NCI-H2171 (cell line): Measurements from ENCODE around the gene C6orf15.

Source experiments
- DNase-seq: peaks from one replicate; lab custom pipeline; 2025; lab: John Stamatoyannopoulos, UW

Gene C6orf15

GRCh38 chr6:31112478-31112877, at the start of gene C6orf15:
Gene C6orf15 (minus strand): TSS chr6:31112575. CDS start chr6:31112555, 20 bp downstream.
- DNase-seq = no peak

GRCh38 chr6:31161216-31162126, 49.1 kb upstream of the C6orf15 start:
- no peak for DNase-seq

GRCh38 chr6:31158863-31159855, 46.8 kb upstream of the C6orf15 start:
- no peak for DNase-seq

- DNase-seq = peak; percentile 98
Observed at GRCh38 chr6:31158140-31158862, 45.9 kb upstream of the C6orf15 start, which contains the start of gene TCF19. Gene TCF19 (plus strand): TSS chr6:31158589. CDS start chr6:31159470, 881 bp downstream.

- no peak for DNase-seq
Observed at GRCh38 chr6:31157513-31158139, 45.3 kb upstream of the C6orf15 start, which contains the start of gene CCHCR1. Gene CCHCR1 (minus strand): TSS chr6:31157802. CDS start chr6:31157600, 202 bp downstream.

GRCh38 chr6:31156641-31157040, 44.3 kb upstream of the C6orf15 start:
- DNase-seq = no peak

DNA sequence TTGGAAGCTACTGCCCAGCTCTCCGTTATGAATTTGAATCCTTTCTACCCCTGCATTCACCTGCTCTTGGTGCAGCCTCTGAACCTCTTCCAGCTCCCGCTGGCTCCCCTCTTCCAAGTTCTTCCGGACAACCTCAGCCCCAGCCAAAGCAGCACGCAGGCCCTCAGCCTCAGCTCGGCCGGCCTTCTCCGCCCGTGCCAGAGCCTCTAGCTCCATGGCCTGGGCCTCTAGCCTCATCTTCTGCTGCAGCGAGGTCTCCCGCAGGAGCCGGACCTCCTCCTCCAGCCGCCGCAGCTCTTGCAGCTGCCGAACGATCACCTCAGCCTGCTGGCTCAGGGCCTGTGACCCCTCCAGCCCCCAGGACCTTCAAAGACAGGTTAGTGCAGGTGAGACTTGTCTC, 42.1 kb upstream of the C6orf15 start:
- DNase-seq = no peak

DNA sequence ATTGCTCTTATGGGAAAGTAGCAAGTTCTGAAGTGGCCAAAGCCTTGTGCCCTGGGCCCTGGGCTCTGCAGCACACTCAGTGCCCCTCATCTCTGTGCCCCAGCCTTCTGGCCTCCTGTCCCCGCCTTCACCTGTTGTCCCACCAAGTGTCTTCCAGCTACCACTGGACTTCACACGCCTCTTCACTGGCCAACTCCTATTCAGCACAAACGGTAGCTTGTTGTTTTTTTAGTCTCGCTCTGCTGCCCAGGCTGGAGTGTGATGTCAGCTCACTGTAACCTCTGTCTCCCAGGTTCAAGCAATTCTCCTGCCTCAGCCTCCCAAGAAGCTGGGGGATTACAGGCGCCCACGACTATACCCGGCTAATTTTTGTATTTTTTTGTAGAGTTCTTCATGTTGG, 40.4 kb upstream of the C6orf15 start:
- DNase-seq = no peak

DNA sequence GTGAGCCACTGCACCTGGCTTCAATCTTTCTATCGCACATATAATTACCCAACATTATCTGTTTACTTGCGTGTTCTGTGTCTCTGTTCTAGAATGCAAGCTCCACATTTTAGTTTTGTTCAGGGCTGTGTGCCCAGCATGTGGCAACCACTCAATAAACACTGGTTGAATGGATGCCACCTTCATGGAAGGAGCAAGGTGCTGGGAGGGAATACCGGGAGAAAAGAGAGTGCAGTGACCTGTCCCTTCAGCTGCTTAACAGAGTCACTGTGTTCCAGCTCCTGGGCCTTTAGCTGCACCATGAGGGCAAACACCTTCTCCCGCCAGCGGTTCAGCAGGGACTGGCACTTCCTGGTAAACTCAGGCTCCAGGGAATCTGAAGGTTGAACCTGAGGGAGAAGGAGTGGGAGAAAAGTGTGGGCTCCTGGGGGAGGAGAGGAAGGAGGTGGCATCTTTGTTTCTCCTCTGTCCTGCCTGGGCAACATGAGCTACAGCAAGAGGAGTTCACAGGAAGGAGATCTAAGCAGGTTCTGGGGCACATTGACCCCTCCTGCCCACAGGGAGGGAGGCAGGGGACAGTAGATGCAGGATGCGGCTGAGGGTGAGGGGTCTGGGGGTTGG, 37.6 kb upstream of the C6orf15 start:
- DNase-seq = no peak

GRCh38 chr6:31145386-31145785, 33.0 kb upstream of the C6orf15 start:
- DNase-seq = no peak

DNA sequence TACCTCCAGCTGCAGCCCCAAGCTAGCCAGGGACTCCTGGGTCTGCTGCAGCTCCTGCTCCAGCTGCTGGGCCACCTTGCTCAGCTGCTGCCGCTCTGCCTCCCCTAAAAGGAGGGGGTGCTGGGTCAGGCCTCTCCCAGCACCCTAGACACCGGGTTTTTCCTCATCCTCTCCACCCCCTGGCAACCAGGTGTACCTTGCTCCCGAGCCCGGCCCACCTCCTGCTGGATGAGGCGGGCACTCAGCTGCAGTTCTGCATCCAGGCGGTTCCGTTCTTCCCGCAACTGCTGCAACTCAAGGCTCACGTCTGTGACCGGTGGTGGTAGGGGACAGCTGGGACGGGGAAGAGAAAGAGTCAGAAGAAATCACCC, 32.6 kb upstream of the C6orf15 start:
- no peak for DNase-seq

- no peak for DNase-seq
Observed at GRCh38 chr6:31144296-31144969, 32.1 kb upstream of the C6orf15 start.

DNA sequence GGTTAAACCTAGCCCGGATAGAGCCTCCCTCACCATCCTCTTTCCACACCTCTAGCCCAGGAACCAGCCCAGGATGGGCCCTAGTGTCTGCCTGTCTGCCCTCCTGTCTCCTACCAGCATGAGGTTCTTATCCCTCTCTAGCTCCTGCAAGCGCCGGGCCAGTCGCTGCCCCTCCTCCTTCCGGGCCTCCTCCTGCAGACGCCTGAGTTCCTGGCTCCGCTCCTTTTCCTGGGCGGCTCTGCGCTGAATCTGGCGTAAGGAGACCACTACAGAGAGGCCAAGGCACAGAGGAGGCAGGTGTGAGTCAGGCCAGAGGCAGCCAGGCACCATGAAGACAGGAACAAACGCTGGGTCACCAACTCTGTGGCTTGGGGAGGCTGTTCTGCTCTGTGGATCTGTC, 30.8 kb upstream of the C6orf15 start:
- DNase-seq = no peak

DNA sequence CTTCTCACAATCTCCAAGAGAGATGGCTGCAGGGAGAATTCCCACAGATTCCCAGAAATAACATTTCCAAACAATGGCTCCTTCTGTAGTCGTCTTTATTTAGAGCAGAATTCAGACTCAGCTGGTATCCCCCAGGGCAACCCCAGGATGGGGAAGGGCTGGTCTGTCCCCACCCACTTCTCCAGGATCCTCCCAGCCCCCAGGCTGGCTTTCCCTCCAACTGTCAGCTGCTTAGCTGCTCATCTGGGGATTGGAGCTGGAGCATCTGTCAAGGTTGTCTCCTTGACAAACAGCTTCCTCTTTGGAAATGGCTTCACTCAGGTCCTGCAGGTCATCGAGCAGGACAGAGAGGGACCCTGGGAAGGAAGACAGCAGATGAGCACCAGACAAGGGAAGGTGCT, 30.0 kb upstream of the C6orf15 start:
- peak; percentile 8 for DNase-seq

GRCh38 chr6:31140643-31141042, 28.3 kb upstream of the C6orf15 start:
- DNase-seq = no peak

DNA sequence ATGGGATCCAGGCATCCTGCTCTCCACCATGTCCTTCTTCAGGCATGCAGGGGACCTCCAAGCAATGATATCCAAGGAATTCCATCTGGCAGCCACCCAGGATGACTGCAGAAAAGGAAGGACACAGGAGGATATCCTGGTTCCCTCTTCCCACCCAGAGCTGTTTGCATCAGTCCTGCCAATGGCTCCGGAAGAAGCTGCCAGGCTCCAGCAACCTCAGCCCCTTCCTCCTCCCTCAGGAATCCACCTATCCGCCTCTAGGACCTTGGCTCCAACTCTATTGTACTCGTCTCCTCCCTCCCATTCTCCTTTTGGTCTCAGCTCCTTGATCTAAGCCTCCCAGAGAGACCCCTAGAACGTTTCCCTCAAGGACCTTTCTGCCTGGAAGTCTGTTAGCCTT, 27.2 kb upstream of the C6orf15 start:
- no peak for DNase-seq

DNA sequence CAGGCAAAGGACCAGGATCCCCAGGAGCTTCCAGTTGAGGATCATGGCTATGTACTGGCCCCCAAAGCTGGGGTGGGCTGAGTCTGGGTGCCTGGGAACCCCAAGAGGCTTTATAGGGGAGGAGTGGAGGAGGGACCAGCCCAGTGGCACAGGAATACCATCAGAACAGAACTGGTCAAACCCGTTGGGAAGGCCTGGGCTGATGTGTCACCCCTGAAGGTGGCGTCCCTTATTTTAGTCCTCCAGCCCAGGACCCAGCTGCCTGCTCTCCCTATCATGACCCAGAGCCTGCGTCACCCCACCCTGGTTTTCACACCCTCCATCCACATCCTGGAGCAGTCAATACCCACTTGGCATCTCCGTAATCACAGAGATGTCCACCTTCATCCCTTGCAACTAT, 26.6 kb upstream of the C6orf15 start, which contains the start of gene PSORS1C2:
Gene PSORS1C2, minus strand, starts transcription at position 85 of the 400 bp plus-strand sequence. Its CDS starts 40 bp downstream, at position 45.
- DNase-seq = no peak

DNA sequence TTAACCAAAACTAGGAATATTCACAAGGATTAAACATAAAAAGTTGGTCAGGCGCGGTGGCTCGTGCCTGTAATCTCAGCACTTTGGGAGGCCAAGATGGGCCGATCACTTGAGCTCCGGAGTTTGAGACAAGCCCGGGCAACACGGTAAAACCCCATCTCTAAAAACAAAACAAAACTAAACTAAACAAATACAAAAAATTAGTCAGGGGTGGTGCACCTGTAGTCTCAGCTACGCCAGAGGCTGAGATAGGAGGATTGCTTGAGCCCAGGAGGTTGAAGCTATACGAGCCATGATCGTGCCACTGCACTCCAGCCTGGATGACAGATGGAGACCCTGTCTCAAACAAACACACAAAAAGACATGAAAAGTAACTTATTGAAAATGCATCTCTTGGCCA, 23.3 kb upstream of the C6orf15 start:
- DNase-seq = no peak

- no peak for DNase-seq
Observed at GRCh38 chr6:31132806-31133205, 20.4 kb upstream of the C6orf15 start.

- DNase-seq = no peak
Observed at GRCh38 chr6:31131595-31131994, 19.2 kb upstream of the C6orf15 start.
